Measurements from ENCODE around the gene MTAP. TPM values are rescaled to one million over a fixed set of nuclear protein-coding genes. Genes with fewer than 3 reads are reported as not detected.

The MTAP gene
- total RNA-seq, 1 experiment from 2014 or later = 84.3 TPM

GRCh38 chr9:21968331-21969010, 166.0 kb downstream of the MTAP start (continued):
- no peak for TF ChIP-seq SOX15 (CRISPR knock-in tag; IDR thresholded peaks at IDR 0.05)

- H3K27me3 Mint-ChIP-seq (ENCODE audit: low read depth) = peaks cover 100% of the 10 kb centered on the region
- CTCF ChIA-PET = interaction anchor here (0.7 to 4.8 kb wide), 9 partner anchors 14 to 156 kb away, joined by 3 to 60 read pairs (median 4); partner anchors contain the start of gene CDKN2B
- H3K4me3 Mint-ChIP-seq = peak overlapping the region; percentile 45
- H3K9me3 Mint-ChIP-seq = no peaks in the 10 kb centered on the region
- DNase-seq (ENCODE audit: low spot score) (peak; percentile 64), ATAC-seq (peak; percentile 10)
- H3K4me1 Mint-ChIP-seq = peaks cover 63% of the 10 kb centered on the region
- H3K36me3 Mint-ChIP-seq = no peaks in the 10 kb centered on the region
- POLR2A ChIA-PET = interaction anchor here (0.6 to 1.0 kb wide), 2 partner anchors 166 to 414 kb away, joined by 3 read pairs; no protein-coding TSS in a partner anchor
- no peak overlapping the region for H3K27ac Mint-ChIP-seq
- TF ChIP-seq PREB (CRISPR knock-in tag; IDR thresholded peaks at IDR 0.05; ENCODE audit: borderline replicate concordance) = no peak
- no peak for TF ChIP-seq CREB1 (CRISPR knock-in tag; IDR thresholded peaks at IDR 0.05)
- no peak for TF ChIP-seq ZNF671 (CRISPR knock-in tag; IDR thresholded peaks at IDR 0.05)
- TF ChIP-seq JAZF1 (CRISPR knock-in tag; IDR thresholded peaks at IDR 0.05) = no peak
- no peak for TF ChIP-seq PRRX2 (CRISPR knock-in tag; IDR thresholded peaks at IDR 0.05)
- no peak for TF ChIP-seq CTCF (IDR thresholded peaks at IDR 0.05)
- TF ChIP-seq ZNF317 (CRISPR knock-in tag; IDR thresholded peaks at IDR 0.05; ENCODE audit: borderline replicate concordance, low read depth) = no peak
- TF ChIP-seq ZNF425 (CRISPR knock-in tag; conservative IDR thresholded peaks at IDR 0.05) = no peak
- TF ChIP-seq ZNF232 (CRISPR knock-in tag; IDR thresholded peaks at IDR 0.05) = no peak
These were observed 166.8 kb downstream of the MTAP start for GRCh38 chr9:21969011-21969940.

GRCh38 chr9:21969951-21970799, 167.7 kb downstream of the MTAP start:
- no peak overlapping the region for H3K27ac Mint-ChIP-seq
- POLR2A ChIA-PET = interaction anchor here (1.0 kb wide), 1 partner anchor 167 kb away, joined by 3 read pairs; no protein-coding TSS in a partner anchor
- no peaks in the 10 kb centered on the region for H3K9me3 Mint-ChIP-seq
- ATAC-seq (peak; percentile 3), DNase-seq (ENCODE audit: low spot score) (no peak)
- no peaks in the 10 kb centered on the region for H3K36me3 Mint-ChIP-seq
- H3K27me3 Mint-ChIP-seq (ENCODE audit: low read depth) = peaks cover 100% of the 10 kb centered on the region
- CTCF ChIA-PET = interaction anchor here (0.9 to 4.8 kb wide), 9 partner anchors 11 to 157 kb away, joined by 3 to 60 read pairs (median 4); partner anchors contain the start of genes CDKN2A, CDKN2B and CDKN2B-AS1
- H3K4me3 Mint-ChIP-seq = peak overlapping the region; percentile 44
- peaks cover 59% of the 10 kb centered on the region for H3K4me1 Mint-ChIP-seq
- no peak for TF ChIP-seq ZBTB43 (CRISPR knock-in tag; IDR thresholded peaks at IDR 0.05)
- no peak for TF ChIP-seq ATF2 (CRISPR knock-in tag; IDR thresholded peaks at IDR 0.05; ENCODE audit: borderline replicate concordance, low read depth)
- TF ChIP-seq MYBL2 (CRISPR knock-in tag; IDR thresholded peaks at IDR 0.05) = no peak
- TF ChIP-seq SMAD3 (CRISPR knock-in tag; IDR thresholded peaks at IDR 0.05; ENCODE audit: borderline replicate concordance) = no peak
- TF ChIP-seq GABPB1 (CRISPR knock-in tag; IDR thresholded peaks at IDR 0.05) = no peak
- TF ChIP-seq ZNF263 (CRISPR knock-in tag; IDR thresholded peaks at IDR 0.05; ENCODE audit: low read depth) = no peak
- no peak for TF ChIP-seq KAT7 (CRISPR knock-in tag; IDR thresholded peaks at IDR 0.05; ENCODE audit: borderline replicate concordance)
- TF ChIP-seq SMAD4 (CRISPR knock-in tag; IDR thresholded peaks at IDR 0.05) = no peak
- TF ChIP-seq TEAD1 (CRISPR knock-in tag; IDR thresholded peaks at IDR 0.05) = no peak
- TF ChIP-seq MAX (CRISPR knock-in tag; IDR thresholded peaks at IDR 0.05) = no peak
